Caco-2 (cell line): ENCODE data around the gene SLC29A3. TPM values are rescaled to one million over a fixed set of nuclear protein-coding genes. Genes with fewer than 3 reads are reported as not detected.
A peak's percentile ranks its signal among the peaks of the same experiment; 100 is the strongest.

Experiments used
- BruUV-seq: library from RNA; stranded (reverse); fragments of 400-500 nt; replicated peaks from 2 replicates; lab custom pipeline; 2021; lab: Mats Ljungman, UMichigan
- CTCF ChIA-PET: fragments of 300-600 bp; sonication (Branson Sonifier 250); formaldehyde crosslinking; loops from one replicate; lab custom pipeline; 2022; ENCODE audit warnings: antibody characterized with exemption; lab: Charles Lee
- POLR2A ChIA-PET: fragments of 300-600 bp; sonication (Branson Sonifier 250); formaldehyde crosslinking; loops from one replicate; lab custom pipeline; 2022; ENCODE audit warnings: antibody characterized with exemption; lab: Charles Lee
- DNase-seq, 2 experiments: peaks; one replicate each; pipeline versions ENCODE4 v3.0.0 to v3.0.0-alpha.2; 2020 to 2022
- H3K27me3 ChIP-seq: replicated peaks from 2 replicates; pipeline ENCODE4 v1.6.0; 2011; ENCODE audit warnings: low read length; ENCODE audit not compliant: control insufficient read depth, insufficient read depth
- H3K36me3 ChIP-seq: 2 replicates; pipeline ENCODE4 v1.5.1; 2011; ENCODE audit warnings: low read length; ENCODE audit not compliant: control insufficient read depth, insufficient read depth
- H3K4me1 ChIP-seq: fragments of 250-450 bp; sonication (Bioruptor Pico); 2 replicates; pipeline ENCODE4 v1.5.1; 2020; ENCODE audit warnings: mild to moderate bottlenecking
- H3K4me3 ChIP-seq: 2 replicates; pipeline ENCODE4 v1.5.1; 2011; ENCODE audit warnings: low read depth, mild to moderate bottlenecking, control low read depth, low read length
- H3K9me3 ChIP-seq: fragments of 250-450 bp; sonication (Bioruptor Pico); 2 replicates; pipeline ENCODE4 v1.5.1; 2020; ENCODE audit warnings: mild to moderate bottlenecking, moderate library complexity
- H3K27ac Mint-ChIP-seq: one replicate; pipeline ENCODE4 v1.8.0; 2022; ENCODE audit warnings: mixed read lengths; ENCODE audit not compliant: unreplicated experiment
- H3K27me3 Mint-ChIP-seq: one replicate; pipeline ENCODE4 v1.8.0; 2022; ENCODE audit warnings: mixed read lengths; ENCODE audit not compliant: insufficient read depth, unreplicated experiment
- H3K36me3 Mint-ChIP-seq: one replicate; pipeline ENCODE4 v1.8.0; 2022; ENCODE audit warnings: mild to moderate bottlenecking, mixed read lengths; ENCODE audit not compliant: insufficient read depth, unreplicated experiment
- H3K4me1 Mint-ChIP-seq: one replicate; pipeline ENCODE4 v1.8.0; 2022; ENCODE audit warnings: low read depth, mixed read lengths; ENCODE audit not compliant: unreplicated experiment
- H3K4me3 Mint-ChIP-seq: one replicate; pipeline ENCODE4 v1.8.0; 2022; ENCODE audit warnings: mild to moderate bottlenecking, moderate library complexity, mixed read lengths; ENCODE audit not compliant: unreplicated experiment
- H3K9me3 Mint-ChIP-seq: one replicate; pipeline ENCODE4 v1.8.0; 2022; ENCODE audit warnings: mixed read lengths; ENCODE audit not compliant: unreplicated experiment
- CTCF ChIP-seq, 2 experiments: fragments of 200-600 bp in 1 of 2; IDR thresholded peaks; 1 replicate in 1 of 2; 2 replicates in 1 of 2; pipeline versions ENCODE4 v1.5.1 to v1.8.0; 2011 to 2022; ENCODE audit warnings: antibody characterized with exemption in 1 of 2, control low read depth in 1 of 2, inconsistent platforms in 1 of 2, low read depth in 1 of 2, low read length in 1 of 2, mild to moderate bottlenecking in 1 of 2, moderate library complexity in 1 of 2; ENCODE audit not compliant: insufficient read depth in 1 of 2, severe bottlenecking in 1 of 2, unreplicated experiment in 1 of 2
- intact Hi-C: fragments of 100-400 bp; cut with micrococcal nuclease; formaldehyde crosslinking; loops from one replicate; pipeline ENCODE4 v1.10.0; 2022; ENCODE audit not compliant: unreplicated experiment
- total RNA-seq: library from RNA; stranded (reverse); gene quantifications from 2 replicates; pipeline ENCODE4 v1.2.3, GENCODE V29; 2022

SLC29A3 gene
- total RNA-seq, 1 experiment from 2014 or later, result 20.7 TPM

GRCh38 chr10:71342573-71343391 is 23.7 kb downstream of the SLC29A3 start:
- H3K9me3 Mint-ChIP-seq, result no peaks in the 10 kb centered on the region
- H3K4me3 ChIP-seq, result no peak overlapping the region
- intact Hi-C loops, result loop anchor here (1.0 kb wide), 1 partner anchor 23 kb away; the partner anchor contains the start of gene SLC29A3
- no peaks in the 10 kb centered on the region for H3K27me3 ChIP-seq
- no TSS peak for BruUV-seq
- no peaks in the 10 kb centered on the region for H3K27me3 Mint-ChIP-seq
- peaks cover 67% of the 10 kb centered on the region for H3K4me1 Mint-ChIP-seq
- H3K36me3 ChIP-seq, result no peaks in the 10 kb centered on the region; the same call in 1 of the 2 replicates
- H3K4me3 Mint-ChIP-seq, result no peak overlapping the region
- peak overlapping the region; percentile 93 for H3K27ac Mint-ChIP-seq
- H3K36me3 Mint-ChIP-seq, result peaks cover 25% of the 10 kb centered on the region
- no peaks in the 10 kb centered on the region for H3K9me3 ChIP-seq
- ChIA-PET CTCF (interaction anchor here (0.7 to 2.3 kb wide), 4 partner anchors 9 to 29 kb away, joined by 3 to 29 read pairs (median 6); partner anchors contain the start of gene SLC29A3), POLR2A (interaction anchor here (0.5 to 2.1 kb wide), 7 partner anchors 8 to 424 kb away, joined by 3 to 11 read pairs (median 4); partner anchors contain the start of gene SLC29A3)
- no peak for TF ChIP-seq CTCF (IDR thresholded peaks at IDR 0.05; ENCODE audit: insufficient read depth in 1 of 2, low read depth in 1 of 2, low read length in 1 of 2, severe bottlenecking in 1 of 2, unreplicated experiment in 1 of 2)
- no peak for DNase-seq
- peaks cover 83% of the 10 kb centered on the region for H3K4me1 ChIP-seq

- DNase-seq, result peak; percentile 66 to 77
- Histone ChIP-seq H3K4me3 (no peak overlapping the region), H3K4me1 (peaks cover 83% of the 10 kb centered on the region), H3K9me3 (no peaks in the 10 kb centered on the region), H3K27me3 (no peaks in the 10 kb centered on the region), H3K36me3 (no peaks in the 10 kb centered on the region; the same call in 1 of the 2 replicates)
- BruUV-seq, result no TSS peak
- Mint-ChIP-seq H3K27me3 (no peaks in the 10 kb centered on the region), H3K27ac (peak overlapping the region; percentile 93), H3K36me3 (peaks cover 25% of the 10 kb centered on the region), H3K9me3 (no peaks in the 10 kb centered on the region), H3K4me3 (no peak overlapping the region), H3K4me1 (peaks cover 73% of the 10 kb centered on the region)
- CTCF ChIA-PET, result interaction anchor here (0.6 to 2.3 kb wide), 5 partner anchors 9 to 34 kb away, joined by 3 to 29 read pairs (median 6); partner anchors contain the start of gene SLC29A3
- intact Hi-C loops, result loop anchor here (1.0 kb wide), 1 partner anchor 24 kb away; the partner anchor contains the start of gene SLC29A3
- no peak for TF ChIP-seq CTCF (IDR thresholded peaks at IDR 0.05; ENCODE audit: insufficient read depth in 1 of 2, low read depth in 1 of 2, low read length in 1 of 2, severe bottlenecking in 1 of 2, unreplicated experiment in 1 of 2)
- POLR2A ChIA-PET, result interaction anchor here (0.5 to 2.1 kb wide), 7 partner anchors 8 to 424 kb away, joined by 3 to 11 read pairs (median 4); partner anchors contain the start of gene SLC29A3
Measured at GRCh38 chr10:71343392-71343773, 24.3 kb downstream of the SLC29A3 start.

GRCh38 chr10:71344154-71344925 is 25.3 kb downstream of the SLC29A3 start:
- intact Hi-C loops, result no loop called here
- ChIA-PET POLR2A (interaction anchor here (1.6 to 2.1 kb wide), 2 partner anchors 25 to 33 kb away, joined by 5 to 9 read pairs; partner anchors contain the start of gene SLC29A3), CTCF (interaction anchor here (1.0 to 2.3 kb wide), 4 partner anchors 10 to 40 kb away, joined by 3 to 29 read pairs (median 6); partner anchors contain the start of gene SLC29A3)
- Histone ChIP-seq H3K4me3 (no peak overlapping the region), H3K36me3 (no peaks in the 10 kb centered on the region), H3K4me1 (peaks cover 83% of the 10 kb centered on the region), H3K9me3 (no peaks in the 10 kb centered on the region), H3K27me3 (no peaks in the 10 kb centered on the region)
- TF ChIP-seq CTCF (IDR thresholded peaks at IDR 0.05; ENCODE audit: insufficient read depth in 1 of 2, low read depth in 1 of 2, low read length in 1 of 2, severe bottlenecking in 1 of 2, unreplicated experiment in 1 of 2), result no peak
- Mint-ChIP-seq H3K9me3 (no peaks in the 10 kb centered on the region), H3K4me3 (no peak overlapping the region), H3K36me3 (peaks cover 20% of the 10 kb centered on the region), H3K27me3 (no peaks in the 10 kb centered on the region), H3K27ac (peak overlapping the region; percentile 93), H3K4me1 (peaks cover 71% of the 10 kb centered on the region)
- DNase-seq, result no peak
- no TSS peak for BruUV-seq
